HEK293 (cell line): ENCODE results near the gene RNF145.
A peak's percentile ranks its signal among the peaks of the same experiment; 100 is the strongest.

Experiments
- CTCF ChIA-PET: fragments of 350-600 bp; formaldehyde crosslinking; extraction: SDS; loops from one replicate; lab custom pipeline; 2021; ENCODE audit warnings: antibody characterized with exemption; lab: Yijun Ruan, JAX
- POLR2A ChIA-PET: fragments of 300-600 bp; formaldehyde crosslinking; extraction: SDS; loops from one replicate; lab custom pipeline; 2020; ENCODE audit warnings: antibody characterized with exemption, inconsistent platforms; lab: Yijun Ruan, JAX
- H3K27ac ChIP-seq: fragments of 200-500 bp; sonication (Bioruptor generic); 2 replicates; pipeline ENCODE4 v1.5.1; 2014; ENCODE audit warnings: low read depth, low read length, control low read depth, inconsistent platforms; ENCODE audit errors: extremely low read depth
- H3K36me3 ChIP-seq, 2 experiments: fragments of 200-500 bp in 1 of 2; sonication (Bioruptor generic) in 1 of 2; 1 replicate in 1 of 2; 2 replicates in 1 of 2; pipeline ENCODE4 v1.5.1; 2014 to 2017; ENCODE audit warnings: inconsistent platforms in 2 of 2, low read length in 2 of 2; ENCODE audit not compliant: control insufficient read depth in 2 of 2, insufficient read depth in 1 of 2
- H3K4me1 ChIP-seq: fragments of 200-500 bp; sonication (Bioruptor generic); 2 replicates; pipeline ENCODE4 v1.5.1; 2014; ENCODE audit warnings: mild to moderate bottlenecking, low read length, inconsistent platforms; ENCODE audit not compliant: control insufficient read depth, insufficient read depth
- H3K4me3 ChIP-seq: 2 replicates; pipeline ENCODE4 v1.5.1; 2011; ENCODE audit warnings: low read depth, mild to moderate bottlenecking, control low read depth, low read length, moderate library complexity
- H3K9me3 ChIP-seq: fragments of 200-500 bp; sonication (Bioruptor generic); 2 replicates; pipeline ENCODE4 v1.5.1; 2014; ENCODE audit warnings: low read depth, low read length, inconsistent platforms; ENCODE audit not compliant: control insufficient read depth, insufficient read depth
- GLIS1 ChIP-seq: fragments of 450-650 bp; formaldehyde crosslinking; IDR thresholded peaks from 2 replicates; pipeline ENCODE4 v1.5.1; 2016; ENCODE audit warnings: missing biosample characterization, missing genetic modification characterization
- GLIS2 ChIP-seq: fragments of 450-650 bp; formaldehyde crosslinking; IDR thresholded peaks from 2 replicates; pipeline ENCODE4 v1.5.1; 2016; ENCODE audit warnings: missing biosample characterization, missing genetic modification characterization
- HOXD13 ChIP-seq: sonication (generic); formaldehyde crosslinking; IDR thresholded peaks from 2 replicates; pipeline ENCODE4 v1.8.0; 2022; ENCODE audit warnings: missing genetic modification reagents, borderline replicate concordance
- MEIS1 ChIP-seq: sonication (generic); formaldehyde crosslinking; IDR thresholded peaks from 2 replicates; pipeline ENCODE4 v1.8.1; 2022; ENCODE audit warnings: missing genetic modification reagents, mild to moderate bottlenecking, borderline replicate concordance
- OSR2 ChIP-seq: fragments of 450-650 bp; formaldehyde crosslinking; IDR thresholded peaks from 2 replicates; pipeline ENCODE4 v1.5.1; 2016; ENCODE audit warnings: missing biosample characterization, missing genetic modification characterization
- PRDM6 ChIP-seq: fragments of 450-650 bp; formaldehyde crosslinking; IDR thresholded peaks from 2 replicates; pipeline ENCODE4 v1.5.1; 2017; ENCODE audit warnings: missing biosample characterization, missing genetic modification characterization
- SCRT1 ChIP-seq: fragments of 450-650 bp; formaldehyde crosslinking; IDR thresholded peaks from 2 replicates; pipeline ENCODE4 v1.5.1; 2016; ENCODE audit warnings: missing biosample characterization, missing genetic modification characterization, borderline replicate concordance
- WT1 ChIP-seq: fragments of 450-650 bp; formaldehyde crosslinking; IDR thresholded peaks from 2 replicates; pipeline ENCODE4 v1.5.1; 2016; ENCODE audit warnings: missing biosample characterization, missing genetic modification characterization
- ZBTB6 ChIP-seq: fragments of 450-650 bp; formaldehyde crosslinking; IDR thresholded peaks from 2 replicates; pipeline ENCODE4 v1.5.1; 2017; ENCODE audit warnings: missing biosample characterization, missing genetic modification characterization
- ZFP3 ChIP-seq: fragments of 450-650 bp; formaldehyde crosslinking; IDR thresholded peaks from 2 replicates; pipeline ENCODE4 v1.5.1; 2016; ENCODE audit warnings: low read depth, missing biosample characterization, missing genetic modification characterization
- ZFP69B ChIP-seq: fragments of 450-650 bp; formaldehyde crosslinking; IDR thresholded peaks from 2 replicates; pipeline ENCODE4 v1.5.1; 2016; ENCODE audit warnings: missing biosample characterization, missing genetic modification characterization
- ZNF155 ChIP-seq: fragments of 450-650 bp; formaldehyde crosslinking; IDR thresholded peaks from 2 replicates; pipeline ENCODE4 v1.5.1; 2016; ENCODE audit warnings: missing biosample characterization, missing genetic modification characterization
- ZNF211 ChIP-seq: fragments of 450-650 bp; formaldehyde crosslinking; IDR thresholded peaks from 2 replicates; pipeline ENCODE4 v1.5.1; 2016; ENCODE audit warnings: low read depth, missing biosample characterization, missing genetic modification characterization
- ZNF341 ChIP-seq: fragments of 450-650 bp; formaldehyde crosslinking; IDR thresholded peaks from 2 replicates; pipeline ENCODE4; 2016; ENCODE audit warnings: low read depth, missing biosample characterization, missing genetic modification characterization
- ZNF350 ChIP-seq: fragments of 450-650 bp; formaldehyde crosslinking; IDR thresholded peaks from 2 replicates; pipeline ENCODE4 v1.5.0; 2017; ENCODE audit warnings: missing biosample characterization, mild to moderate bottlenecking, missing genetic modification characterization
- ZNF362 ChIP-seq: fragments of 450-650 bp; formaldehyde crosslinking; IDR thresholded peaks from 2 replicates; pipeline ENCODE4 v1.5.1; 2016; ENCODE audit warnings: missing biosample characterization, missing genetic modification characterization
- ZNF501 ChIP-seq: fragments of 450-650 bp; formaldehyde crosslinking; IDR thresholded peaks from 2 replicates; pipeline ENCODE4 v1.5.1; 2016; ENCODE audit warnings: missing biosample characterization, missing genetic modification characterization
- ZNF600 ChIP-seq: fragments of 450-650 bp; formaldehyde crosslinking; IDR thresholded peaks from 2 replicates; pipeline ENCODE4 v1.5.1; 2016; ENCODE audit warnings: missing biosample characterization, missing genetic modification characterization
- ZNF645 ChIP-seq: fragments of 450-650 bp; formaldehyde crosslinking; IDR thresholded peaks from 2 replicates; pipeline ENCODE4; 2016; ENCODE audit warnings: missing biosample characterization, missing genetic modification characterization
- ZNF76 ChIP-seq: fragments of 450-650 bp; formaldehyde crosslinking; IDR thresholded peaks from 2 replicates; pipeline ENCODE4; 2016; ENCODE audit warnings: low read depth, missing biosample characterization, missing genetic modification characterization, borderline replicate concordance
- ZNF830 ChIP-seq: fragments of 450-650 bp; IDR thresholded peaks from 2 replicates; pipeline ENCODE4 v1.5.0; 2018; ENCODE audit warnings: missing biosample characterization, missing genetic modification characterization, low read depth, mild to moderate bottlenecking, moderate library complexity
- ZNF843 ChIP-seq: fragments of 450-650 bp; formaldehyde crosslinking; IDR thresholded peaks from 2 replicates; pipeline ENCODE4 v1.5.1; 2016; ENCODE audit warnings: missing biosample characterization, missing genetic modification characterization

Gene RNF145

GRCh38 chr5:159211729-159212174, 2.4 kb upstream of the RNF145 start (continued):
- TF ChIP-seq OSR2 (tag by site-specific recombination) (peak; percentile 76; the same call in 1 of the 2 replicates), ZNF501 (tag by site-specific recombination) (no peak), ZNF645 (tag by site-specific recombination) (no peak), ZBTB6 (tag by site-specific recombination) (0 out of 2 replicates have a peak, but pooled peaks have one; percentile 48), ZNF600 (tag by site-specific recombination) (peak; percentile 59; the same call in 1 of the 2 replicates), ZFP3 (tag by site-specific recombination) (no peak), ZNF211 (tag by site-specific recombination) (no peak), ZNF362 (tag by site-specific recombination) (0 out of 2 replicates have a peak, but pooled peaks have one; percentile 23), ZFP69B (no peak), ZNF830 (tag by site-specific recombination) (no peak), ZNF341 (tag by site-specific recombination) (no peak; the same call in none of the 2 replicates), ZNF155 (no peak), ZNF76 (tag by site-specific recombination) (no peak), GLIS1 (no peak), HOXD13 (no peak), ZNF350 (tag by site-specific recombination) (no peak), MEIS1 (CRISPR knock-in tag) (no peak), SCRT1 (no peak)

- TF ChIP-seq ZNF843 (0 out of 2 replicates have a peak, but pooled peaks have one; percentile 31), PRDM6 (tag by site-specific recombination) (peak; percentile 64), WT1 (tag by site-specific recombination) (peak; percentile 43; the same call in 1 of the 2 replicates), GLIS2 (no peak), OSR2 (tag by site-specific recombination) (peak; percentile 50)
- no peaks in the 10 kb centered on the region for H3K9me3 ChIP-seq
- peaks cover 26% of the 10 kb centered on the region for H3K4me1 ChIP-seq
- H3K27ac ChIP-seq, result peak overlapping the region; percentile 74; the same call in 1 of the 2 replicates
- POLR2A ChIA-PET, result interaction anchor here (0.9 kb wide), 1 partner anchor 51 kb away, joined by 6 read pairs; no protein-coding TSS in a partner anchor
- CTCF ChIA-PET, result no interaction called here
- no peak overlapping the region for H3K4me3 ChIP-seq
- H3K36me3 ChIP-seq, result no peaks in the 10 kb centered on the region
Observed at GRCh38 chr5:159210846-159211245, 1.5 kb upstream of the RNF145 start.
